NCI-H2227 (cell line): Measurements from ENCODE around the gene BCDIN3D.

Experiments used
- DNase-seq: peaks from one replicate; lab custom pipeline; 2025; ENCODE audit not compliant: unreplicated experiment; lab: John Stamatoyannopoulos, UW

BCDIN3D gene

GRCh38 chr12:49823951-49824350 lies 19.0 kb downstream of the BCDIN3D start:
- DNase-seq = no peak

GRCh38 chr12:49823350-49823749 lies 19.6 kb downstream of the BCDIN3D start:
- no peak for DNase-seq

GRCh38 chr12:49821373-49822287 lies 21.3 kb downstream of the BCDIN3D start:
- DNase-seq = no peak

- no peak for DNase-seq
Observed at GRCh38 chr12:49819786-49820185, 23.1 kb downstream of the BCDIN3D start.

DNA sequence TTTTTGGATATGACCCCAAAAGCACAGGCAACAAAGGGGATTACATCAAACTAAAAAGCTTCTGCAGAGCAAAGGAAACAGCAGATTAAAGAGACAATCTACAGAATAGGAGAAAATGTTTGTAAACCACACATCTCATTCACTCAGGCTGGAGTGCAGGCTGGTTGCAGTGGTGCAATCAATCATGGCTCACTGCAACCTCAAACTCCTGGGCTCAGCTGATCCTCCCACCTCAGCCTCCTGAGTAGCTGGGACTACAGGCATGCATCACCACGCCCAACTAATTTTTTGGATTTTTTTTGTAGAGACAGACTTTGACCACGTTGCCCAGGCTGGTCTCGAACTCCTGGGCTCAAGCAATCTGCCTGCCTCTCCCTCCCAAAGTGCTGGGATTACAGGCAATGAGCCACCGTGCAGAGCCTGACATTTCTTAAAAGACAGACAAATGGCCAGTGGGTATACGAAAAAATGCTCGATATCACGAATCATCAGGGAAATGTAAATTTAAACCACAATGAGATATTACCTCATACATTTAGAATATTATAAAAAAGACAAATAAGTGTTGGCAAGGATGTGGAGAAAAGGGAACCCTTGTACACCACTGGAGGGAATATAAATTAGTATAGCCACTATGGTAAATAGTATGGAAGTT lies 24.5 kb downstream of the BCDIN3D start:
- no peak for DNase-seq

DNA sequence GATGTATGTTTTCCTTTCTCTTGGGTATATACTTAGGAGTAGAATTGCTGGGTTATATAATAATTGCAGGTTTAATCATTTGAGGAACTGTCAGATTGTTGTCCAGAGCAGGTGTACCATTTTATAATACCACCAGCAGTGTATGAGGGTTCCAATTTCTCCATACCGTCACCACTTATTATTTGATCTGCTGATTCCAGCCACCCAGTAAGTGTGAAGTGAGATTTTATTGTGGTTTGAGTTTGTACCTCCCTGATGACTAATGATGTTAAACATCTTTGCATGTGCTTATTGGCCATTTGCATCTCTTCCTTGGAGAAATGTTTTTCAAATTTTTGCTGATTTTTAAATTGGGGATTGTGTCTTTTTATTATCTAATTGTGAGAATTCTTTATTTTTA lies 29.8 kb downstream of the BCDIN3D start:
- no peak for DNase-seq

- DNase-seq = no peak
Observed at GRCh38 chr12:49811961-49812401, 30.9 kb downstream of the BCDIN3D start.

DNA sequence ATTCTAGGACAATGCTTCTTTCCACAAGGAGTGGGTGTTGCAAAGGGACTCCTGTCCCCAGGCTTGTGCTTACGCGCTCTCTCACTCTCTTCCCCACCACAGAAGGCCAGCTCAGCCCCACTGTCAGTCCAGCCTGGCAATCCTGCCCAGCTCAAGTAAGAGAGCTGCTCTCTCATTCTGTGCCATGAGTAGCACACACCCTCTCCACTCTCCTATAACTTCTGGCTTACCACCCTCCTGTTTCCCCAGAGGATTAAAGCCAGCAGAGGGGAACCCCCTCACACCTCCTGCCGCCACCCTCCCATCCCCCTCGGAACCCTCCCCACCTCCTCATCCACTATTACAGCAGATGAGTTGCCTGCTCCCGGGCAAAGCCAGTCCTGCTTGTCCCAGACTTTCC lies 31.8 kb downstream of the BCDIN3D start:
- DNase-seq = no peak

GRCh38 chr12:49809906-49810389 lies 33.0 kb downstream of the BCDIN3D start:
- no peak for DNase-seq

- peak; percentile 64 for DNase-seq
Observed at GRCh38 chr12:49809381-49809905, 33.5 kb downstream of the BCDIN3D start.

- peak; percentile 4 for DNase-seq
Observed at GRCh38 chr12:49808686-49809380, 34.1 kb downstream of the BCDIN3D start.

DNA sequence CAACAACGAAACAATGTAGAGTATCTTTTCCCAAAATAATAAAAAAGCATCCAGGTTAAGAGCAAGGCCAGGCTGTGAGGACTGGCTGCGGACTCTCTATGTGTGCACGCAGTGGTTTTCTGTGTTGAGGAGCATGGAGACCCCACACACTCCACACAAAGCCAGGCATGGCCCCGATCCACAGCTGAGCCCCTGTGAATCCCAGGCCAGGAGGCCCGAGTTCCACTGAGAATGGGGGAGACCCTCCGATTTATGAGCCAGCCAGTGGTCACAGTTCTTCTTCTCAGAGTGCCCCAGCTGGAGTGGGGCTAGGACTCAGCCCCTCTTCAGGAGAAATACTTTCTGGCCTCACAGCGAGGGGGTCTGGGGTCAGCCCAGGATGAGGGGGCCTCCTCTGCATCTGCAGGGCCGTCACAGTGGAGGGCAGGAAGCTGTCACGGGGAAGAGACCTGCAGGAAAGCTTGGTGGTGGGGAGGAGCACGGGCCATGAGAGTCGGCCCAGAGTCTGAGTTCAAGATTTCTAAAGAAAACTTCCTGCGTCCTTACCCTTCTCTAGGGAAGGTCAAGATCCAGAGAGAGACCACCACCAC lies 34.8 kb downstream of the BCDIN3D start:
- DNase-seq = no peak

- no peak for DNase-seq
Observed at GRCh38 chr12:49806877-49807276, 36.0 kb downstream of the BCDIN3D start.

- DNase-seq = no peak
Observed at GRCh38 chr12:49806321-49806813, 36.5 kb downstream of the BCDIN3D start.

DNA sequence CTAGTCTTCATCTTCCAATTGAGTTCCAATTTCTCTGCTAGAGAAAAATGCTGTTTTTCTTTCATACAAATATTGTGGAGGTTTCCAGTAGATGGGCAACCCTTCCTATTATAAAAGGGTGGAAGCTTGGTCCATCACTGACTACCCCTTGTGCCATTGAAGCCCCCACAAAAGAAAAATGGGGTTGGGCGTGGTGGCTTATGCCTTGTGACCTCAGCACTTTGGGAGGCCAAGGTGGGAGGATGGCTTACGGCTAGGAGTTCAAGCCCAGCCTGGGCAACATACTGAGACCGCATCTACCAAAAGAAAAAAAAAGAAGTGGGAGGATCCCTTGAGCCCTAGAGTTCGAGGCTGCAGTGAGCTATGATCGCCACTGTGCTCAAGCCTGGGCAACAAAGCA lies 37.5 kb downstream of the BCDIN3D start:
- no peak for DNase-seq

DNA sequence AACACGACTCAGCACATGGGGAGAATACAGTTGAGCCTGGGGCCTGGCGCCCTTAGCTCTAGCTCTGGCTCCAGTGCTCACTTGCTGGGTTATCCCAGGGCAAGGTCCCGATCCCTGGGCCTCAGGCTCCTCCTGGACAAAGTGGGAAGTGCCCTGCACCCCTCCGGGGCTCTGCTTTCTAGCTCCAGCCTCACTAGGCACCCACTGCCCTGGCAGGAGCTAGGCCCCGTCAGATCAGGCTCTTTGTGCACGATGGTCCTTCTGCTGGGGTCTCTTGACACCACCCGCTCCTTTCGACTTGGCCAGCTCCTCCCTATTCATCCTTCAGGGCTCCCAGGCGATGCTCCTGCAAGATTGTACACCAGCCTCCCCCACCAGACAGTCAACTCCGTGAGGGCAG lies 38.1 kb downstream of the BCDIN3D start:
- no peak for DNase-seq

DNA sequence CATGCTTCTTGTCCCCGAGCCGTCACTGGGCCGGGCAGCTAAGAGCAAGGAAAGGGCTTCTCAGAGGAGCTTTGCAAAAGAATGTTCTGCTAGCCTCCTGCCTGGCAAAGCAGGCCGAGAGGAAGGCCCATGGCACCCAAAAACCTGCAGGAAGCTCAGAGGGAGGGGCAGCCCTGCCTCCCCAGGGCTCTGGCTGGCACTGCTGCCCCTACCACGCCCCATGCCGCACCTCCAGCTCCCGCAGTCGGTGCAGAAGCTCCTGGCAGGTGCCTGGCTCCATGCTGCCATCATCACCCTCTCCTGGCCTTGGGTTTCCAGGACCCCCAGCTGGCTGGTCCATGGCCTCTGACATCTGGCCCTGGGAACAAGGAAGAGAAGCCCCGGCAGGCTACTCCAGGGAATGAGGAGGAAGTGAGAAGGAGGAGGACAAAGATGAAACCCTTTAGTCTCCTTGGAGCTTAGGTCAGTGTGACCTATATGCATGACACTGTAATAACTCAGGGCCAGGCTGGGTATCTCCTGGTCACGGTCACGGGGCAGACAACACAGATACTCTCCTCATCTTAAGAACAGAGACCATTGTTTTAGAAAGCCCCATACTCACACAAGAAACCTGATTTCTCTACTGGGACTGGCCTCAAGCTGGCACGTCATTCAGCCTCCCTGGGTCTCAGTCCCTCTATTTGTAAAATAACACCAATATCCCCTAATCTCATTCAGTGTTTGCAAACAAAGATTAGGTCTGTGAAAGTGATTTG lies 39.0 kb downstream of the BCDIN3D start:
- DNase-seq = no peak

DNA sequence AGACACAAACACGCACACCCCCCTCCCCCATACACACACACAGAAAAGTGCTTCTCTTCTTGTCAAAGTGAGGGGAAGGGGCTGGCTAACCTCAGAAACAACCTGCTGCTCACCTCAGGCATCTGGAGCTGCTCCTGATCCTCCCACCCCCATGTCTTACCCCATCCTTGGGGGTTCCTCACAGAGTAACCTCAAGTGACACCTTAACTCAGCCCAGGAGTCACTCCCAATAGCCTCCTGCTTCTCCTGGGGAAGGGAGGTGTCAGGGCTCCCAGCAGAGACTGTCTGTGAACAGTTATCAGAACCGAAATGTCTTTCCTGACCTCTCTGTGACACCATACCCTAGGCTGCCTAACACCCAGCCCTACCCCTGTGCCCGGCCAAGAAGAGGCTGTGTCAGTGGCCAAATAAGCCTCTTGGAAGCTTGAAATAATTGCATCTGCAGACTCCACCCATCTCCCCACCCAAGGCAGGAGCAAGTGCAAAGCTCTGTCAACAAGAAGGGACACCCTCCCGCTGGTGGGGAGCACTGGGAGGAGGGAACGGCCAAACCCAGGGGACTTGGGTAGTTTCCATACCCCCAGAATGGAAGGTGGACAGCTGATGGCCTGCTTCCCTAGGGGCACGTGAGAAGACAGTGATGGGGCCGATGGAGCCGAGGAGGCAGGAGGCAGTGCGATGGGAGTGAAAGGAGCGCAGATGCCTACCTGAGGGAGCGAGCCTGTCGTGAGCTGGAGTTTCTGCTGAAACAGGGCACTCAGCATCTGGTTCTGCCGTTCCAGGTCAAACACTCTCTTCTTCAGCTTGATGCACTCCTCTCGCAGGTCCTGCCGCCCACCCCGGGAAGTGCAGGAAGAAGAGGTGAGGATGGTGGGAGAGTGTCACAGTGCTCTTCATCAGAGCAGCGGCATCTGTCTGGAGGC lies 41.5 kb downstream of the BCDIN3D start:
- DNase-seq = no peak
